OCI-LY7 (cell line): Measurements from ENCODE around the gene CDCA4. TPM values are rescaled to one million over a fixed set of nuclear protein-coding genes. Genes with fewer than 3 reads are reported as not detected.
A peak's percentile ranks its signal among the peaks of the same experiment; 100 is the strongest.

Experiments
- BruUV-seq: library from RNA; stranded (reverse); fragments of 400-500 nt; replicated peaks from 2 replicates; lab custom pipeline; 2021; lab: Mats Ljungman, UMichigan
- CTCF ChIA-PET: fragments of 300-600 bp; sonication (Branson Sonifier 250); formaldehyde crosslinking; loops from one replicate; lab custom pipeline; 2022; ENCODE audit warnings: antibody characterized with exemption; ENCODE audit not compliant: unreplicated experiment; lab: Charles Lee
- POLR2A ChIA-PET: fragments of 300-600 bp; sonication (Branson Sonifier 250); formaldehyde crosslinking; loops from one replicate; lab custom pipeline; 2022; ENCODE audit warnings: antibody characterized with exemption; lab: Charles Lee
- DNase-seq: peaks from one replicate; pipeline ENCODE4 v3.0.0-alpha.2; 2015; ENCODE audit warnings: low spot score
- H2AFZ ChIP-seq: fragments of 200-600 bp; sonication (generic), shearing (Covaris generic); 2 replicates; pipeline ENCODE4 v1.6.1; 2014; ENCODE audit warnings: mild to moderate bottlenecking, antibody characterized with exemption, low read length, moderate library complexity
- H3K27ac ChIP-seq: fragments of 200-600 bp; sonication (generic); 2 replicates; pipeline ENCODE4 v1.5.1; 2014; ENCODE audit warnings: mixed run types, low read depth, mild to moderate bottlenecking, moderate library complexity, low read length, inconsistent platforms; ENCODE audit not compliant: poor library complexity, severe bottlenecking
- H3K36me3 ChIP-seq: fragments of 200-600 bp; sonication (generic); 2 replicates; pipeline ENCODE4 v1.6.1; 2014; ENCODE audit warnings: mild to moderate bottlenecking, antibody characterized with exemption, low read length, moderate library complexity, mixed read lengths; ENCODE audit not compliant: insufficient read depth
- H3K4me1 ChIP-seq: fragments of 200-600 bp; sonication (generic); 2 replicates; pipeline ENCODE4 v1.5.1; 2014; ENCODE audit warnings: mild to moderate bottlenecking, low read length; ENCODE audit not compliant: insufficient read depth, poor library complexity, severe bottlenecking
- H3K4me2 ChIP-seq: fragments of 200-600 bp; sonication (generic); 2 replicates; pipeline ENCODE4 v1.6.1; 2014; ENCODE audit warnings: mild to moderate bottlenecking, low read length
- H3K4me3 ChIP-seq: fragments of 200-600 bp; sonication (generic); 2 replicates; pipeline ENCODE4 v1.5.1; 2014; ENCODE audit warnings: mild to moderate bottlenecking, low read depth, low read length; ENCODE audit not compliant: poor library complexity, severe bottlenecking
- H3K79me2 ChIP-seq: fragments of 200-600 bp; sonication (generic); 2 replicates; pipeline ENCODE4 v1.6.1; 2016; ENCODE audit warnings: low read depth, mild to moderate bottlenecking, low read length, moderate library complexity, mixed read lengths; ENCODE audit not compliant: insufficient read depth
- H3K9me2 ChIP-seq: fragments of 200-600 bp; sonication (generic); 2 replicates; pipeline ENCODE4 v1.6.1; 2016; ENCODE audit warnings: mild to moderate bottlenecking, low read length, mixed read lengths; ENCODE audit not compliant: insufficient read depth
- H3K9me3 ChIP-seq: fragments of 200-600 bp; sonication (generic); 2 replicates; pipeline ENCODE4 v1.6.1; 2014; ENCODE audit warnings: mild to moderate bottlenecking, mixed run types, low read length, mixed read lengths
- H4K20me1 ChIP-seq: fragments of 200-600 bp; sonication (generic); 2 replicates; pipeline ENCODE4 v1.6.1; 2014; ENCODE audit warnings: mild to moderate bottlenecking, antibody characterized with exemption, low read length, moderate library complexity, mixed read lengths; ENCODE audit not compliant: insufficient read depth
- CTCF ChIP-seq: fragments of 200-600 bp; sonication (generic); conservative IDR thresholded peaks from 2 replicates; pipeline ENCODE4 v1.5.1; 2014; ENCODE audit warnings: mild to moderate bottlenecking, antibody characterized with exemption, low read length, moderate library complexity, mixed read lengths
- EZH2phosphoT487 ChIP-seq: fragments of 200-600 bp; sonication (generic); IDR thresholded peaks from 2 replicates; pipeline ENCODE4 v1.6.1; 2018; ENCODE audit warnings: low read depth, borderline replicate concordance, mild to moderate bottlenecking, mixed run types, antibody characterized with exemption, low read length, moderate library complexity, mixed read lengths
- intact Hi-C: fragments of 100-400 bp; cut with micrococcal nuclease; formaldehyde crosslinking; loops from one replicate; pipeline ENCODE4 v1.10.0; 2022; ENCODE audit not compliant: unreplicated experiment
- total RNA-seq, 2 experiments: library from RNA; depleted of rRNA in 1 of 2; stranded (reverse); fragments of >200 nt in 1 of 2; shearing (Covaris generic) in 1 of 2; gene quantifications; 2 replicates each; pipeline ENCODE4 v1.2.3, GENCODE V29; 2014 to 2022

CDCA4 gene
- total RNA-seq, 2 experiments from 2014 or later, result 74.0 to 109 TPM

GRCh38 chr14:105069522-105069870 lies 48.6 kb upstream of the CDCA4 start:
- CTCF ChIA-PET, result no interaction called here
- Histone ChIP-seq H3K4me2 (peak overlapping the region; percentile 28; the same call in 1 of the 2 replicates), H3K4me1 (peaks cover 26% of the 10 kb centered on the region), H4K20me1 (no peaks in the 10 kb centered on the region), H3K79me2 (no peaks in the 10 kb centered on the region), H3K9me3 (no peaks in the 10 kb centered on the region), H3K9me2 (no peaks in the 10 kb centered on the region), H2AFZ (0 out of 2 replicates have a peak overlapping the region, but pooled peaks have one; percentile 15), H3K27ac (no peak overlapping the region), H3K36me3 (no peaks in the 10 kb centered on the region), H3K4me3 (no peak overlapping the region)
- DNase-seq, result no peak
- BruUV-seq, result no TSS peak
- no peak for TF ChIP-seq CTCF
- TF ChIP-seq EZH2phosphoT487, result no peak
- POLR2A ChIA-PET, result no interaction called here
- intact Hi-C loops, result no loop called here

DNA sequence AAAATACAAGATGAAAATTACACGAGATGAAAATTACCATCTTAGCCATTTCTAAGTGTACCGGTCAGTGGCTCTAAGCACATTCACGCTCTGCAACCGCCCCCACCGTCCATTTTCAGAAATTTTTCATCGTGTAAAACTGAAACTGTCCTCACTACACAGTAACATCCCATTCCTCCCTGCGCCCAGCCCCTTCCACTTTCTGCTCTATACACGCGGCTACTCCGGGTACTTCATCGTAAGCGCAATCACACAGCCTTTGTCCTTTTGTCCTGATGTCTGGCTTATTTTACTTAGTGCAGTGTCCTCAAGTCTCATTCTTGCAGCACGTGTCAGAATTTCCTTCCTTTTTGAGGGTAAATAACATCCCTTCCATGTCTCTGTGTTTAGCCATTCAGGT lies 47.9 kb upstream of the CDCA4 start:
- intact Hi-C loops, result no loop called here
- no peak overlapping the region for H3K27ac ChIP-seq
- CTCF ChIA-PET, result no interaction called here
- no peaks in the 10 kb centered on the region for H3K9me3 ChIP-seq
- H3K4me3 ChIP-seq, result no peak overlapping the region
- POLR2A ChIA-PET, result no interaction called here
- H3K36me3 ChIP-seq, result no peaks in the 10 kb centered on the region
- DNase-seq, result no peak
- peaks cover 26% of the 10 kb centered on the region for H3K4me1 ChIP-seq
- H4K20me1 ChIP-seq, result no peaks in the 10 kb centered on the region
- H3K79me2 ChIP-seq, result no peaks in the 10 kb centered on the region
- H3K9me2 ChIP-seq, result no peaks in the 10 kb centered on the region
- no peak overlapping the region for H2AFZ ChIP-seq
- no TSS peak for BruUV-seq
- TF ChIP-seq EZH2phosphoT487, result no peak
- TF ChIP-seq CTCF, result no peak
- H3K4me2 ChIP-seq, result no peak overlapping the region

DNA sequence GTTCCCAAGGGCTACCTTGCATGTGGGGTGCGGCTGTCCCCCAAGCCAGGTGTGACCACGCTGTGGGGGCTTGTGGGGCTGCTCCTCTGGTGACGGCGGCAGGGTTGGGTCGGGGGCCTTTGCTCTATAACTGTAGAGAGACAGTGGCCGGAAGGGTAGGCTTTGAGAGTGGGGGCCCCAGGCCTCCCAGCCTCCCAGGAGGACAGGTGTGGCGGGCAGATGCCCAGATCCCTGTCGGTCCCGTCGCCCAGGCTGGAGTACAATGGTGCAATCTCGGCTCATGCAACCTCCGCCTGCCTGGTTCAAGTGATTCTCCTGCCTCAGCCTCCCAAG lies 47.1 kb upstream of the CDCA4 start:
- Histone ChIP-seq H3K4me3 (no peak overlapping the region), H3K79me2 (no peaks in the 10 kb centered on the region), H3K36me3 (no peaks in the 10 kb centered on the region), H3K9me2 (no peaks in the 10 kb centered on the region), H4K20me1 (no peaks in the 10 kb centered on the region), H3K4me2 (no peak overlapping the region), H2AFZ (no peak overlapping the region), H3K9me3 (no peaks in the 10 kb centered on the region), H3K4me1 (peaks cover 26% of the 10 kb centered on the region), H3K27ac (no peak overlapping the region)
- ChIA-PET POLR2A (interaction anchor here (0.8 kb wide), 1 partner anchor 221 kb away, joined by 3 read pairs; no protein-coding TSS in a partner anchor), CTCF (no interaction called here)
- BruUV-seq, result no TSS peak
- DNase-seq, result no peak
- intact Hi-C loops, result no loop called here
- no peak for TF ChIP-seq EZH2phosphoT487
- no peak for TF ChIP-seq CTCF
